GM18873 (cell line): ENCODE results near the gene CLCN7.
"Not testable (repeated sequence)": the region's sequence is repeated elsewhere in the genome, so short reads cannot be mapped to it uniquely, and the experiment has no call there.

ENCODE experiments used
- ATAC-seq: cut with Tn5 transposase; IDR thresholded peaks from one replicate; pipeline ENCODE4 v1.9.1; 2021; ENCODE audit warnings: mild to moderate bottlenecking, moderate library complexity, moderate number of reproducible peaks; ENCODE audit not compliant: unreplicated experiment, low FRiP score

The CLCN7 gene

GRCh38 chr16:1447965-1448364, 26.9 kb downstream of the CLCN7 start:
- ATAC-seq: no peak

GRCh38 chr16:1446296-1447080, 28.3 kb downstream of the CLCN7 start:
- ATAC-seq: no peak

- ATAC-seq: no peak
Measured at GRCh38 chr16:1445518-1446203, 29.2 kb downstream of the CLCN7 start.

GRCh38 chr16:1444730-1445517, 29.9 kb downstream of the CLCN7 start:
- ATAC-seq: no peak

- no peak for ATAC-seq
Measured at GRCh38 chr16:1443980-1444729, 30.7 kb downstream of the CLCN7 start, which contains the start of gene CCDC154. TSS of gene CCDC154 (minus strand) at chr16:1444556. CDS start at chr16:1444322, 234 bp downstream.

GRCh38 chr16:1443403-1443973, 31.3 kb downstream of the CLCN7 start:
- no peak for ATAC-seq

- no peak for ATAC-seq
Measured at GRCh38 chr16:1442697-1443096, 32.1 kb downstream of the CLCN7 start.

GRCh38 chr16:1441391-1441829, 33.4 kb downstream of the CLCN7 start:
- no peak for ATAC-seq

GRCh38 chr16:1439699-1440074, 35.1 kb downstream of the CLCN7 start:
- not testable (repeated sequence) for ATAC-seq

GRCh38 chr16:1439058-1439698, 35.6 kb downstream of the CLCN7 start:
- no peak for ATAC-seq

GRCh38 chr16:1438229-1439057, 36.4 kb downstream of the CLCN7 start:
- no peak for ATAC-seq

GRCh38 chr16:1437606-1438005, 37.2 kb downstream of the CLCN7 start:
- ATAC-seq: no peak

GRCh38 chr16:1436731-1437355, 38.0 kb downstream of the CLCN7 start:
- no peak for ATAC-seq

GRCh38 chr16:1435921-1436697, 38.7 kb downstream of the CLCN7 start:
- no peak for ATAC-seq

- no peak for ATAC-seq
Measured at GRCh38 chr16:1434644-1435592, 39.9 kb downstream of the CLCN7 start.

GRCh38 chr16:1433756-1434155, 41.1 kb downstream of the CLCN7 start:
- ATAC-seq: no peak

- ATAC-seq: no peak
Measured at GRCh38 chr16:1433263-1433560, 41.6 kb downstream of the CLCN7 start.
